GM21528 (cell line): ENCODE results near the gene HIPK1.

Experiments used
- ATAC-seq: cut with Tn5 transposase; IDR thresholded peaks from one replicate; pipeline ENCODE4 v1.9.1; 2021; ENCODE audit warnings: mild to moderate bottlenecking, moderate library complexity; ENCODE audit not compliant: unreplicated experiment, low FRiP score

Gene HIPK1

GRCh38 chr1:113978863-113979702 is 50.0 kb downstream of the HIPK1 start, which contains the start of gene OLFML3:
Gene OLFML3, plus strand, starts transcription at chr1:113979474. Its CDS starts 43 bp downstream, at chr1:113979517.
- ATAC-seq, result no peak

GRCh38 chr1:113980110-113980509 is 51.0 kb downstream of the HIPK1 start:
- no peak for ATAC-seq

GRCh38 chr1:113981962-113982931 is 53.1 kb downstream of the HIPK1 start:
- ATAC-seq, result no peak

GRCh38 chr1:113982949-113983348 is 53.8 kb downstream of the HIPK1 start:
- no peak for ATAC-seq

- ATAC-seq, result no peak
These were observed 54.3 kb downstream of the HIPK1 start for GRCh38 chr1:113983391-113983790.

- no peak for ATAC-seq
These were observed 54.7 kb downstream of the HIPK1 start for GRCh38 chr1:113983826-113984225.

GRCh38 chr1:113984710-113985109 is 55.6 kb downstream of the HIPK1 start:
- ATAC-seq, result no peak

GRCh38 chr1:113986802-113987201 is 57.7 kb downstream of the HIPK1 start:
- no peak for ATAC-seq

GRCh38 chr1:113987259-113987658 is 58.1 kb downstream of the HIPK1 start:
- no peak for ATAC-seq

- no peak for ATAC-seq
These were observed 61.4 kb downstream of the HIPK1 start for GRCh38 chr1:113990530-113990929.

GRCh38 chr1:113990961-113991360 is 61.8 kb downstream of the HIPK1 start:
- no peak for ATAC-seq

- no peak for ATAC-seq
These were observed 62.4 kb downstream of the HIPK1 start for GRCh38 chr1:113991467-113991997.

- no peak for ATAC-seq
These were observed 63.9 kb downstream of the HIPK1 start for GRCh38 chr1:113993072-113993471.

- ATAC-seq, result no peak
These were observed 64.6 kb downstream of the HIPK1 start for GRCh38 chr1:113993766-113994165.

- no peak for ATAC-seq
These were observed 66.3 kb downstream of the HIPK1 start for GRCh38 chr1:113995382-113995781.

GRCh38 chr1:113998361-113998760 is 69.2 kb downstream of the HIPK1 start:
- no peak for ATAC-seq

- no peak for ATAC-seq
These were observed 70.1 kb downstream of the HIPK1 start for GRCh38 chr1:113999233-113999632.

- ATAC-seq, result no peak
These were observed 70.7 kb downstream of the HIPK1 start for GRCh38 chr1:113999799-114000198.

GRCh38 chr1:114000406-114000805 is 71.3 kb downstream of the HIPK1 start:
- no peak for ATAC-seq

- ATAC-seq, result no peak
These were observed 73.5 kb downstream of the HIPK1 start for GRCh38 chr1:114002492-114003239.
